ENCODE data around the gene DTX1.

DTX1 gene

GRCh38 chr12:113094738-113095137, 38.2 kb downstream of the DTX1 start:
- no peak for DNase-seq (ENCODE audit: low spot score)

GRCh38 chr12:113095405-113095804, 38.9 kb downstream of the DTX1 start:
- no peak for DNase-seq (ENCODE audit: low spot score)

- no peak for DNase-seq (ENCODE audit: low spot score)
Measured at GRCh38 chr12:113096675-113097461, 40.3 kb downstream of the DTX1 start.

GRCh38 chr12:113097716-113098440, 41.3 kb downstream of the DTX1 start:
- no peak for DNase-seq (ENCODE audit: low spot score)

GRCh38 chr12:113098441-113099028, 42.0 kb downstream of the DTX1 start:
- DNase-seq (ENCODE audit: low spot score), result peak; percentile 70

GRCh38 chr12:113099364-113099763, 42.8 kb downstream of the DTX1 start:
- DNase-seq (ENCODE audit: low spot score), result no peak

GRCh38 chr12:113099764-113100163, 43.2 kb downstream of the DTX1 start:
- DNase-seq (ENCODE audit: low spot score), result no peak

- DNase-seq (ENCODE audit: low spot score), result no peak
Measured at GRCh38 chr12:113101751-113102150, 45.2 kb downstream of the DTX1 start.

GRCh38 chr12:113102811-113103210, 46.3 kb downstream of the DTX1 start:
- DNase-seq (ENCODE audit: low spot score), result no peak

- DNase-seq (ENCODE audit: low spot score), result no peak
Measured at GRCh38 chr12:113103756-113104450, 47.4 kb downstream of the DTX1 start.

GRCh38 chr12:113104953-113105510, 48.5 kb downstream of the DTX1 start:
- DNase-seq (ENCODE audit: low spot score), result no peak

GRCh38 chr12:113105606-113106271, 49.2 kb downstream of the DTX1 start:
- DNase-seq (ENCODE audit: low spot score), result no peak

- no peak for DNase-seq (ENCODE audit: low spot score)
Measured at GRCh38 chr12:113106361-113106760, 49.8 kb downstream of the DTX1 start.

- DNase-seq (ENCODE audit: low spot score), result no peak
Measured at GRCh38 chr12:113108308-113108707, 51.8 kb downstream of the DTX1 start.

- no peak for DNase-seq (ENCODE audit: low spot score)
Measured at GRCh38 chr12:113109360-113109759, 52.8 kb downstream of the DTX1 start.

GRCh38 chr12:113109872-113110599, 53.5 kb downstream of the DTX1 start:
- DNase-seq (ENCODE audit: low spot score), result no peak

- DNase-seq (ENCODE audit: low spot score), result no peak
Measured at GRCh38 chr12:113111247-113111646, 54.7 kb downstream of the DTX1 start.

GRCh38 chr12:113112043-113112899, 55.7 kb downstream of the DTX1 start:
- DNase-seq (ENCODE audit: low spot score), result no peak

- DNase-seq (ENCODE audit: low spot score), result no peak
Measured at GRCh38 chr12:113113397-113113796, 56.9 kb downstream of the DTX1 start.

Measured in left forelimb (tissue), 1 donor.